AG10803 (cell line): Measurements from ENCODE around the gene RAB5IF.
A peak's percentile ranks its signal among the peaks of the same experiment; 100 is the strongest.

ENCODE experiments used
- DNase-seq: peaks from one replicate; pipeline ENCODE4 v3.0.0; 2010; ENCODE audit warnings: low read depth
- H3K4me3 ChIP-seq: 2 replicates; pipeline ENCODE4 v1.5.1; 2011; ENCODE audit warnings: mild to moderate bottlenecking, low read length, control low read depth
- CTCF ChIP-seq: conservative IDR thresholded peaks from 2 replicates; pipeline ENCODE4 v1.5.1; 2011; ENCODE audit warnings: mild to moderate bottlenecking, low read length, control low read depth, inconsistent platforms

The RAB5IF gene

GRCh38 chr20:36571564-36572504 is 33.7 kb upstream of the RAB5IF start:
- DNase-seq: no peak
- no peak for TF ChIP-seq CTCF
- no peak overlapping the region for H3K4me3 ChIP-seq

DNA sequence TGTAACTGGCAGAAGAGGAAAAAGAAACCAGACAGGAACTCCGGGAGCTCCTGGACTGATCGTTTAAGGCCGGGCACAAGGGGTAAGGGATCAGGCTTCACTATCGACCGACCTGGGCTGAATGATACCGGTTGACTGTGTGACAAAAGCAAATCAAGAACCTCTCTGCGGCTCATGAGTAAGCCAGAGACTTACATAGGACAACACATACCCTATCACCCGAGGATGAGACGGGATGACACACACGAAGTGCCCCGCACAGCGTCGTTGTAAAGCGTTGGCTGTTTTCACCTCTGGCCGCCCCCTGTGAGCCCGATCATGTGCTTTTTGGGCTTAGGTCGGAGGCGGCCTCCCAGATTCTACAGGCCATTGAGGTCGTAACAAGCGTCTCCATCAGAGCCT is 32.9 kb upstream of the RAB5IF start:
- peak overlapping the region; percentile 53 for H3K4me3 ChIP-seq
- TF ChIP-seq CTCF: no peak
- peak; percentile 20 for DNase-seq

GRCh38 chr20:36573103-36573797 is 32.3 kb upstream of the RAB5IF start, which contains the start of gene TGIF2:
Gene TGIF2 (plus strand): TSS chr20:36573597. CDS start chr20:36578775, 5,178 bp downstream.
- TF ChIP-seq CTCF: no peak
- peak; percentile 80 for DNase-seq
- peak within 1 kb of the TSS; percentile 68 for H3K4me3 ChIP-seq

- TF ChIP-seq CTCF: no peak
- peak overlapping the region; percentile 68 for H3K4me3 ChIP-seq
- no peak for DNase-seq
Observed at GRCh38 chr20:36573798-36574365, 31.7 kb upstream of the RAB5IF start.

GRCh38 chr20:36574366-36575135 is 31.0 kb upstream of the RAB5IF start:
- TF ChIP-seq CTCF: no peak
- DNase-seq: peak; percentile 28
- H3K4me3 ChIP-seq: peak overlapping the region; percentile 68

GRCh38 chr20:36576081-36576445 is 29.5 kb upstream of the RAB5IF start:
- H3K4me3 ChIP-seq: no peak overlapping the region
- no peak for TF ChIP-seq CTCF
- no peak for DNase-seq
